GM18861 (cell line): Measurements from ENCODE around the gene DEPDC1.
"Not testable (repeated sequence)": the region's sequence is repeated elsewhere in the genome, so short reads cannot be mapped to it uniquely, and the experiment has no call there.

Source experiments
- ATAC-seq: cut with Tn5 transposase; IDR thresholded peaks from one replicate; pipeline ENCODE4 v1.9.1; 2021; ENCODE audit not compliant: unreplicated experiment

Gene DEPDC1

DNA sequence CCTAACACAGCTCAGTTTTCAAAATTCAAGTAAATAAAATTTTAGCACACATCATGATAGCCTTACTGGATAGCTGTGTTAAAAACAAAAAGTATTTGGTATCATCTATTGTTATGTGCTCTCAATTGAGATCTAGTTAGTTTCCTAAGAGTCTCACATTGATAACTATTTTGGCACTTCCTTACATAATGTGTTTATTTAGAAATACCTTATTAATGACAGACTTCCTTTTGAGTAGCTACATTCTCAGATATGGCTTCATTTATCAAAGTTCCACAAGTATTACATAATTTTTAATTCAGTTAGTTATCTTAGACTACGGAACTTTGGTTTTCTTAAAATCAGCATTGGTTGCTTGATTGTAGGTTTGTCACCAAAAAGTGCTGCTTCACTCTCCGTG lies 20.3 kb downstream of the DEPDC1 start:
- ATAC-seq = not testable (repeated sequence)

DNA sequence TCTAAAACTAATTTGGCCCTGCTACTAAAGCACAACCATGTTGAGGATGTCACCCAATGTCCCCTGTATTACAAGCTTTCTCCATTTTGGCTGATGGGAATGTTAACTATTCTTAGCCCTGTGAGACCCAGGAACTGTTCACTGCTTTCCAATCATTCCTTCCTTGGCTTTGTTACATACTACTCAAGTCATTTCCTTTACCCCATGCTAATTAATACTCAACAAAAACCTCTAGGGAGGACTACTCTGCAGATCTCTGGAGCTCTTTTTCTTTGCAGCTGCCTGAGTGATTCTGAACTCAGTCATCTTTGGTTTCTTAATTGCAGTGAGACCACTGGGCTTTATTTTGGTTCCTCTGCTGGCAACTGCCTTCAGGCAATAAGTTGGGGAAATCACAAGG lies 23.8 kb downstream of the DEPDC1 start:
- ATAC-seq = no peak

DNA sequence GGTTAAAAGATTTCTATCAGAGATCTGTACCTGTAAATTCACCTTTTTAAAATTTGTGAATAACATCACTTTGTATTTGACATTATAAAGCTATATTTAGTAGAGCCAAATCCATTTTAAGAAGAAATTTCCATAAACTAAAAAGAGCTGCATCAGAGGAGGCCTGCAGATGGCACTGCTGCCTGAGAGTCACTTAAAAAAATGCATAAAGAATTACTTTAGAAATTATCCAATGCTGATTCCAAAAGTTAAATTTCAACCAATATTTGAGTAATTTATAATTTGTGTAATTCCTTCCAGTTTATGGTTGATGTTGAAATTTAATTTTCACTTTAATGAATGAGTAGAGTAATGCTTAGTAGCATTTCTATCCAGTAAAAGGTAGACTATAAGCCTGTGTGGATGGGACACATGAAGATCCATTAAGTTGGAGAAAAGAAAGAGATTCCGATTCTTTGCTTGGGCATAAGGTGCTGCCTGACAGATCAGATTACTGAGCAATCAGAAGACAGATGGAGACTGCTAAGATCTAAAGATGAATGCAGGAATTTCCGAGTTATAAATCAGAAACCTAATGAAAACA lies 26.4 kb downstream of the DEPDC1 start:
- no peak for ATAC-seq

DNA sequence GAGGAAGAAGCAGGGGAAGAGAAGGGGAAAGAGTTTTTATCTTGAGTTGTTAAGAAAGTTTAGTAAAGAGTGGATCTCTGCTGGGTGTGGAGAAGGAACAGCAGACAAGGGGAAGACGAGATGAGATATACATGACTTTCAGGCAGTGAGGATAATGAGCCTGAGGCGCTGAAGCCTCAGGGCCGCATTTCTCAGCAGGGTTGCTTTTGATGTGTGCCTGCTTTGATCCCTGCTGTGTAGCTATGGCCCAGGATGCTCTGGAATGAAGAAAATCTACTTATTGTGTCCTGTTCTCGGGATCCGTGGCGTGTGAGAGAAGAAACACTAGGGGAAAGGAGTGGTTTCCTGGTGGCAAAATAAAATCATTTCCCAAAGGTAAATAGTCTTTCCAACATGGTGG lies 32.0 kb downstream of the DEPDC1 start:
- ATAC-seq = no peak

DNA sequence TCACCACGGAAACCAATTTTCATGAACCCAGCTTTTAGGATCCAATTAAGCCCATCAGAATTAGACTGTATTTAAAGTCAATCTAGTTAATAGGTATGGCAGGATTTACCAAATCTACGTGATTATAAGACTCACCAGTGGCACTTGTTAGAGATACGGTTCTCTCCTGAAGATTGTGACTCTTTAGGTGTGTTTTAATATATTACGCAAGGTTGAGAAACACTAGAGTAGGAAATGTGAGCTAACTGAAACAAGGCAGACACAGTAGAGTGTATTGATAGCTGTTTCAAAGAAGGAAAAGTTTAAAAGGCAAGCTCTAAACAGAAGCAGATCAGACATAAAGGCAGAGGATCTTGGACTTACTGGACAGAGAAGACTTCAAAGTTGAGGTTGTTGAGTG lies 35.9 kb downstream of the DEPDC1 start:
- no peak for ATAC-seq

GRCh38 chr1:68459796-68460195 lies 37.1 kb downstream of the DEPDC1 start:
- ATAC-seq = no peak

DNA sequence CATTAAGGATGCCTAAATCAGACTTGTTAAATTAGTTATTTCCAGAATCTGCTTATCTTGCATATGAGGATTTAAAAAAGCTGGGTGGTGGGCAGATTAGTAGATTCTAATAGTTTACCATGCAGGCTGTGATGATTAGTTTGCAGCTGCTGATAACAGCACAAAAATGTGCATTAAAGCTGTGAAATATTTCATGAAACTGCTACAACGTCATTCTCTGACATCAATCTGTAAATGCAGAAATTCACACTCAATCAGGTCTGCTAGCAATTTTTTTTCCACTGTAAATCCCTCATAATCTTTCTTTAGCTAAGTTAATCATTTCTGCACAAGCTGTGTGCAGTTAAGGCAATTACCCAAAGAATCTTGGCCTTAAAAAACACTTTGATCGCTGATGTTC lies 37.8 kb downstream of the DEPDC1 start:
- no peak for ATAC-seq

- no peak for ATAC-seq
These were observed 40.7 kb downstream of the DEPDC1 start for GRCh38 chr1:68456202-68456601.

GRCh38 chr1:68454534-68454933 lies 42.3 kb downstream of the DEPDC1 start:
- ATAC-seq = no peak

DNA sequence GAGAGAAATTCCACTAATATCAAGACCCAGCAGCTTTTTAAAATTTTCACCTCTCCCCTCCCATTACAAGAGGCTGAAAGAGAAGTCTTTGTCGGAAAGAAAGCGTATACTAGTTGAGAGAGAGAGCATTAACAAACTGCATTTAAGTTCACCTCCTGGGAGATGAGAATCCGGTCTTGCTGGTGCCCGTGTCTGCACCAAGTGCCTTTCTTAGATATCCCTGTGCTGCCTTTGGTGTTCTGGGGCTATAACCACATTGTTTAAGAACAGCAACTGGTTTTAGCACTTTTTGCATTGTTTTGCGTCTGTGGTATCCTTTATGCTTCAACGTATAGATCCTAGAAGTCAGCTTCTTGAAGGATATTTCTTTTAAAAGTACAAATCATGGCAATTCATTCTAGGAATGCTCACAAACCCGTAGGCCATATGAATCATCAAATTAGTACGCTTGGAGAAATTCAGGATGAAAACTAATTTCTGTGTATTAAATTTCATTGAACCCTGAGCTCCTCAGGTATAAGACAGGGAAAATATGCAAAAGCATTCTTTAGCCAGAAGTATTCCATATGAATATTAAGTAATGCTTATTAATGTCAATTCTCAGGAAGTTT lies 43.7 kb downstream of the DEPDC1 start:
- no peak for ATAC-seq

GRCh38 chr1:68449901-68450300 lies 47.0 kb downstream of the DEPDC1 start, which contains the start of gene RPE65:
RPE65 (minus strand) TSS chr1:68449954; CDS start chr1:68449905, 49 bp downstream.
- no peak for ATAC-seq

DNA sequence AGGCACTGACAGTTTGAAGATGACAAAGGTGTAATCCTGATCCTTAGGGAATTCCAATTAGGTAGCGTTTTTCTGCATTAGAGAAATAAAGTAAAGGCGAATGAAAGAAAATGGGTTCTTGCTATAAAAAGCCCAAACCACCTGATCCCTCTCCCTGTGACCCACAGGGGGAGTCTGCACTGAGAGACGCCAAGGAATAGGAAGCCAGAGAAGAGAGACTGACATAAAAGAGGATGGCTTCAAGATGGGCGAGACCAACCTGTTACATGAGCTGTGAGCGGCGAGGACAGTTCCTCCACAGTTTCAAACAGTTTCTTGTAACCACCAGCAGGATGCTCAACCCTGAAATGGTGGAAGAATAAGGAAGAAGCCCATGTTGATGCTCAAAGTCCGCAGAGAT lies 48.5 kb downstream of the DEPDC1 start:
- no peak for ATAC-seq

DNA sequence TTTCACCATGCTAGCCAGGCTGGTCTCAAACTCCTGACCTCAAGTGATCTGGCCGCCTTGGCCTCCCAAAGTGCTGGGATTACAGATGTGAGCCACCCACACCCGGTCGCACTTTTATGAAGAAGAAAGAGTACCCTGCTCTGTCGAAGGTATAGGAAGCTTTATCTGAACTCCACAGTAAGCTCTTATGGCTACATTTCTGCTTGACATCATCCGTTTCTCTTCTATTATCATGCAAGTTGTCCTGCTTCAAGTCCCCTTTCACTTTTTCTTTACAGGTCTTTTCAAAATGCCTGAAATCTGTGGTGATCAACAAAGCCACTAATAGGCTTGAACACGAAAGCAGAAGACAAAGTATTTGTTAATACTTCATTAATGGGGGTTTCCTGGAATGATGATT lies 51.2 kb downstream of the DEPDC1 start:
- ATAC-seq = no peak

- ATAC-seq = peak; percentile 92
These were observed 53.9 kb downstream of the DEPDC1 start for GRCh38 chr1:68442822-68443556.

DNA sequence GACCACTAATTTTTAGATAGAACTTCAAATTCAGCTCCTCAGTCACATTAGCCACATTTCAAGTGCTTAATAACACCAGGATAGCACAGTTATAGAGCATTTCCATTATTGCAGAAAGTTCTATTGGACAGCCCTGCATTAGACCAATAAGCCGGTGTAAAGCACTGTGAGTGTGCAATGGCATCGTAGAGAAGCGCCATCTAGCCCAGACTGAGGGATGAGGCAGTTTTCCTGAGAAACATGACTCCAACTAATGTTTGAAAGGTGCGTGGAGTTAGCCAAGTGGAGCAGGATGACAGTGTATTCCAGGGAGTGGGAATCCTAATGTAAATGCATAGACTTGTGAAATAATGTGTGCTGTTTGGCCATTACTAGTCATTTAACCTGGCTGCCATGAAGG lies 54.9 kb downstream of the DEPDC1 start:
- ATAC-seq = no peak

- no peak for ATAC-seq
These were observed 58.6 kb downstream of the DEPDC1 start for GRCh38 chr1:68438310-68438709.

DNA sequence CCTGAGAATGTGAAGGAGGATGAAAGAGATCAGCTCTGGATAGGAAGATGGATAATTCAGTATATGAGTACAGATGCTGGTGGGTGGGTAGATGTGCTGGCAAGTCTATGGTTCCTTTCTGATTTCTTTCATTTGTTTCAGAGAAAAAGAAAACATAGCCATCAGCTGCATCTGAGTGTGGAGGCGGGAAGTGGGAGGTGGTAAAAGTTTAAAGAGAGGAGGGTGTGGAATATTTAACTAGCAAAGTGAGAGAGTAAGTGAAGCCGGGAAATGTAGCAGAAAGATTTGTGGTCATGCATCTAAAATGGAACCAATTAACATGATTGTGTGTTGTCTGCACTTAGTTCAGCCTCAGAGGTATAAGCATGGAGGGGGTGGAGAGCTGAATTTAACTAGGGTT lies 63.5 kb downstream of the DEPDC1 start:
- no peak for ATAC-seq

DNA sequence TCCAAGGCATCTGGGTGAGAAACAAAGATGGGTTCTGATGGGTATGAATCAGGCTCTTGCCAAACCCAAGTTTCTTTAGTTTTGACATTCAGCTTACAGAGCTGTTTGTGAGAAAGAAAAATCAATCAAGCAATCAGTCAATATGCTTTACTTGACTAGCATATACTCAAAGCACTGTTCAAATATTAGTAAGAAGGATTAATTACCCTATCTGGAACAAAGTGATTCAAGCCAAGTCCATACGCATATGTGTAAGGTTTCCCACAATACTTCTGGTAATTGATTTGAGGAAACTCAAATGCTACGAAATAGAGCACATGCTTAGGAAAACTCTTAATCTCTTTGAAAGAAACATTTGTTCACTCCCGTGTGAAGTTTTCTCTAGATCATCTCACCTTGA lies 65.8 kb downstream of the DEPDC1 start:
- no peak for ATAC-seq

DNA sequence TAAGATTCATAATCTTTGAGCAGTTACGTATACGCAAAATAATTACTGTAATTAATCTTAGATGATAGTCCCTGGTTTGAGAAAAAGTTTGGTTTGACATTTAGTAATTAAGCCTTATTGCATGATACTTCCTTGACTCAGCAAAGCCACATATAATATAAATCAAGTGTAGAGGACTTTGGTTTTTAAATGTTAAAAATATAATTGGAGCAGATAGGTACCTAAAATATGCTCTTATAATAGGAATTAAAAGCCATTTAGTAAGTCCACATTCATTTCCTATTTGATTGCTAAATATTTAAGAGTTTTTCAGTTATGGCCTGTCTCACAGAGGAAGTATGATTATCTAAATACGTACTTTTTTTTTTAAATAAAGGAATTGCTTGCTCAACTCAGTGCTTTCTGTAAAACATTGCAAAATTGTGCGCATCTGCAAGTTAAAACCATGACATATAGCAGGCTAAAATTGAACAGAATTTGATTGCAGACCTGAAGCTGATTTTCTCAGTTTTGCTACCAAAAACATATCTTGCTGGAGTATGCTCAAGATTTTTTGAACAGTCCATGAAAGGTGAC lies 67.6 kb downstream of the DEPDC1 start:
- ATAC-seq = no peak

DNA sequence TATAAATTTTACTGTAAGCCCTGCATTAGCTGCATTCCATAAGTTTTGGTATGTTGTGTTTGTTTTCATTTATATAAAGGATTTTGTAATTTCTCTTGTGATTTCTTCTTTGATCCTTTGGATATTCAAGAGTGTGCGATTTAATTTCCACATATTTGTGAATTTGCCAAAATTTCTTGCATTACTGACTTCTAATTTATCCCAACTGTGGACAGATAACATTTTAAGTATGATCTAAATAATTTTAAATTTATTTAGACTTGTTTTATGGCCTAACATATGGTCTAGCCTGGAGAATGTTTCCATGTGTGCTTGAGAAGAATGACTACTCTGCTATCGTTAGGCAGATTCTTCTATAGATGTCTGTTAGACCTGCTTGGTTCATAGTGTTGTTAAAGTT lies 70.3 kb downstream of the DEPDC1 start:
- ATAC-seq = no peak
